RWPE1 (cell line): ENCODE data around the gene PLEKHA7.
A peak's percentile ranks its signal among the peaks of the same experiment; 100 is the strongest.

Experiments
- CTCF ChIA-PET: fragments of 350-600 bp; sonication (Branson Sonifier 250); formaldehyde crosslinking; extraction: SDS; loops from one replicate; lab custom pipeline; 2021; lab: Yijun Ruan, JAX
- POLR2A ChIA-PET: fragments of 400-600 bp; formaldehyde crosslinking; extraction: SDS; loops from one replicate; lab custom pipeline; 2020; ENCODE audit warnings: antibody characterized with exemption; ENCODE audit not compliant: low non-redundant PET; lab: Yijun Ruan, JAX
- DNase-seq: peaks from one replicate; pipeline ENCODE4 v3.0.0; 2012; ENCODE audit warnings: low spot score
- H3K27ac ChIP-seq: fragments of 450-650 bp; 2 replicates; pipeline ENCODE4 v1.5.1; 2017
- CTCF ChIP-seq: fragments of 450-650 bp; conservative IDR thresholded peaks from 2 replicates; pipeline ENCODE4 v1.5.1; 2017; ENCODE audit warnings: low read depth, mild to moderate bottlenecking

Gene PLEKHA7

GRCh38 chr11:16749092-16749491 is 265.1 kb downstream of the PLEKHA7 start:
- TF ChIP-seq CTCF = no peak
- no peak overlapping the region for H3K27ac ChIP-seq
- no peak for DNase-seq
- ChIA-PET POLR2A (no interaction called here), CTCF (no interaction called here)

GRCh38 chr11:16745950-16746605 is 268.1 kb downstream of the PLEKHA7 start:
- no peak for TF ChIP-seq CTCF
- H3K27ac ChIP-seq = no peak overlapping the region
- POLR2A ChIA-PET = interaction anchor here (0.6 kb wide), 1 partner anchor 777 kb away, joined by 6 read pairs; no protein-coding TSS in a partner anchor
- CTCF ChIA-PET = no interaction called here
- no peak for DNase-seq

GRCh38 chr11:16744128-16744725 is 270.0 kb downstream of the PLEKHA7 start:
- ChIA-PET POLR2A (no interaction called here), CTCF (no interaction called here)
- H3K27ac ChIP-seq = no peak overlapping the region
- TF ChIP-seq CTCF = no peak
- no peak for DNase-seq

GRCh38 chr11:16743478-16743877 is 270.7 kb downstream of the PLEKHA7 start:
- no peak overlapping the region for H3K27ac ChIP-seq
- no peak for DNase-seq
- no peak for TF ChIP-seq CTCF
- CTCF ChIA-PET = no interaction called here
- POLR2A ChIA-PET = no interaction called here

GRCh38 chr11:16741473-16741872 is 272.7 kb downstream of the PLEKHA7 start:
- no peak for DNase-seq
- ChIA-PET POLR2A (no interaction called here), CTCF (no interaction called here)
- no peak for TF ChIP-seq CTCF
- H3K27ac ChIP-seq = no peak overlapping the region

GRCh38 chr11:16738947-16739815 is 275.0 kb downstream of the PLEKHA7 start:
- ChIA-PET CTCF (interaction anchor here (0.6 to 0.9 kb wide), 2 partner anchors 49 to 629 kb away, joined by 3 read pairs; no protein-coding TSS in a partner anchor), POLR2A (interaction anchor here (1.2 kb wide), 1 partner anchor 143 kb away, joined by 3 read pairs; no protein-coding TSS in a partner anchor)
- peak; percentile 16 for DNase-seq
- peak overlapping the region; percentile 77 for H3K27ac ChIP-seq
- no peak for TF ChIP-seq CTCF
